Nephron progenitor cell (in vitro differentiated cells): ENCODE results near the gene KISS1R.

Experiments used
- DNase-seq: peaks from one replicate; pipeline ENCODE4 v3.0.0; 2021
- H3K27ac Mint-ChIP-seq: 2 replicates; pipeline ENCODE4 v1.8.0; 2021; ENCODE audit warnings: mild to moderate bottlenecking, moderate library complexity, mixed read lengths
- H3K27me3 Mint-ChIP-seq: 2 replicates; pipeline ENCODE4 v1.8.0; 2021; ENCODE audit warnings: mild to moderate bottlenecking, low read depth, mixed read lengths; ENCODE audit not compliant: poor library complexity
- H3K36me3 Mint-ChIP-seq: 2 replicates; pipeline ENCODE4 v1.8.0; 2021; ENCODE audit warnings: low read depth, mixed read lengths
- H3K4me1 Mint-ChIP-seq: 2 replicates; pipeline ENCODE4 v1.8.0; 2021; ENCODE audit warnings: mixed read lengths
- H3K4me3 Mint-ChIP-seq: 2 replicates; pipeline ENCODE4 v1.8.0; 2021; ENCODE audit warnings: mild to moderate bottlenecking, moderate library complexity, mixed read lengths
- H3K9me3 Mint-ChIP-seq: 2 replicates; pipeline ENCODE4 v1.8.0; 2021; ENCODE audit warnings: mild to moderate bottlenecking, moderate library complexity, mixed read lengths
- CTCF ChIP-seq: fragments of 200-600 bp; sonication (generic); IDR thresholded peaks from 2 replicates; pipeline ENCODE4 v1.5.0; 2021; ENCODE audit warnings: antibody characterized with exemption

Gene KISS1R

GRCh38 chr19:961866-962620 is 44.9 kb downstream of the KISS1R start:
- Mint-ChIP-seq H3K4me3 (no peak overlapping the region), H3K36me3 (peaks cover 49% of the 10 kb centered on the region), H3K4me1 (peaks cover 52% of the 10 kb centered on the region), H3K9me3 (peaks cover 15% of the 10 kb centered on the region), H3K27ac (peak overlapping the region; percentile 71), H3K27me3 (no peaks in the 10 kb centered on the region)
- no peak for TF ChIP-seq CTCF
- DNase-seq: no peak

- Mint-ChIP-seq H3K27ac (no peak overlapping the region), H3K9me3 (peaks cover 20% of the 10 kb centered on the region), H3K4me1 (peaks cover 45% of the 10 kb centered on the region), H3K36me3 (peaks cover 57% of the 10 kb centered on the region), H3K27me3 (no peaks in the 10 kb centered on the region), H3K4me3 (no peak overlapping the region)
- DNase-seq: no peak
- TF ChIP-seq CTCF: no peak
Observed at GRCh38 chr19:962683-963400, 45.7 kb downstream of the KISS1R start.

- no peaks in the 10 kb centered on the region for H3K27me3 Mint-ChIP-seq
- peaks cover 64% of the 10 kb centered on the region for H3K36me3 Mint-ChIP-seq
- peaks cover 41% of the 10 kb centered on the region for H3K4me1 Mint-ChIP-seq
Observed at GRCh38 chr19:963486-963951, 46.4 kb downstream of the KISS1R start.

GRCh38 chr19:964116-964520 is 47.0 kb downstream of the KISS1R start:
- Mint-ChIP-seq H3K27ac (no peak overlapping the region), H3K36me3 (peaks cover 66% of the 10 kb centered on the region), H3K9me3 (peaks cover 25% of the 10 kb centered on the region), H3K4me3 (no peak overlapping the region), H3K27me3 (peaks cover under 1% of the 10 kb centered on the region), H3K4me1 (peaks cover 35% of the 10 kb centered on the region)
- no peak for DNase-seq
- no peak for TF ChIP-seq CTCF

More at GRCh38 chr19:963486-963951, 46.4 kb downstream of the KISS1R start:
- H3K9me3 Mint-ChIP-seq: peaks cover 20% of the 10 kb centered on the region
- no peak for TF ChIP-seq CTCF
- no peak overlapping the region for H3K27ac Mint-ChIP-seq
- no peak for DNase-seq
- no peak overlapping the region for H3K4me3 Mint-ChIP-seq

GRCh38 chr19:964761-965694 is 47.9 kb downstream of the KISS1R start:
- no peak for DNase-seq
- peaks cover 26% of the 10 kb centered on the region for H3K4me1 Mint-ChIP-seq
- peaks cover 27% of the 10 kb centered on the region for H3K9me3 Mint-ChIP-seq
- H3K27ac Mint-ChIP-seq: no peak overlapping the region
- peaks cover 70% of the 10 kb centered on the region for H3K36me3 Mint-ChIP-seq
- H3K27me3 Mint-ChIP-seq: peaks cover 3% of the 10 kb centered on the region
- H3K4me3 Mint-ChIP-seq: no peak overlapping the region
- no peak for TF ChIP-seq CTCF
